NCI-H128 (cell line): ENCODE data around the gene EME1.

Source experiments
- DNase-seq: peaks from one replicate; lab custom pipeline; 2025; ENCODE audit not compliant: unreplicated experiment; lab: John Stamatoyannopoulos, UW

The EME1 gene

DNA sequence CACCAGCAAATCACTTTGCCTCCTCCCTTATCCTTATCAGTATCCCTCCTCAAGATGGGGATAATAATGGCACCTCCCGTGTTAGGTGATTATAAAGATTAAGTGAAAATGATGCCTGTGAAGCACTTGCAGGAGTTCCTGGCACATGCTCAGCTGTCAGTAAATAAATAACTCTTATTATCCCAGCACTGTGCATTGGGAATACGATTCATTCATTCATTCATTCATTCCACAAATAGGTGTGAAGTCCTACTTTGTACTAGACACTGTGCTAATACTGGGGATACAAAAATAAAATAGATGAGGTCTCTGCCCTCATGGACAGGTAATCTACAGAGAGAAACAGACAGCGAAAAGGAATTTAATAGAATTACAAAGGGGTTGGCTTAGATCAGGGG lies 25.1 kb upstream of the EME1 start:
- no peak for DNase-seq

DNA sequence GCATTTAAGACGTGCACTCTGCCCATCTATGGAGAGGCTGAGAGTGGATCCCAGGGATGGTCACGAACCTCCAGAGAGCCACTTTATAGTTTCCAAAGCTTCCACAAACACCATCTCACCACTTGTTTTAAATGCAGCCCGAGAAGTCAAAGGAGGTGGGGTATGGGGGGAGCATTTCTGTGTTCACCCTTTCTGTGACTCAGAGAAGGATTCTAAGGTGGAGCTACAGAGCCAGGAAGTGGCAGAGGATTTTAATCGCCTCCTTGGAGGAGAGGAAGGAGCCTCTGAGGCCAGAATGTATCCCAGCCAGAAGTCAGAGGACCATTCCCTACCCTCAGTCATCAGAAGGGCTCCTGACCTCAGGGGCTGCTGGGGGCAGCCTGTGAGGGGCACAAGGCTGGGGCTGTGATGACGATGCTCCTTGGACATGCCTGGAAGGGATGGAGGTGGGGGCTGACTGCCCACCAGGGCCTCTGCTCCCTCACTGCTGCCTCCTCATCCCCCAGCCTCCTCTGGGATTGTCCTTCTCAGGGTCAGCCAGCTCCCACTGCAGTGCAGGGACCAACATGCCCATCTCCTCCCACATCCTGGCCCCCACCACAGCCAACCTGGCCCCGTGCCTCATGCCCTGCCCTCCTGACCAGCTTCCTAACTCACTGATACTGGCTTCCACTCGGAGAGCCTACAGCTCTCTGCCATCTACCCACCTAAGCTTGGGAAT lies 24.3 kb upstream of the EME1 start:
- no peak for DNase-seq

DNA sequence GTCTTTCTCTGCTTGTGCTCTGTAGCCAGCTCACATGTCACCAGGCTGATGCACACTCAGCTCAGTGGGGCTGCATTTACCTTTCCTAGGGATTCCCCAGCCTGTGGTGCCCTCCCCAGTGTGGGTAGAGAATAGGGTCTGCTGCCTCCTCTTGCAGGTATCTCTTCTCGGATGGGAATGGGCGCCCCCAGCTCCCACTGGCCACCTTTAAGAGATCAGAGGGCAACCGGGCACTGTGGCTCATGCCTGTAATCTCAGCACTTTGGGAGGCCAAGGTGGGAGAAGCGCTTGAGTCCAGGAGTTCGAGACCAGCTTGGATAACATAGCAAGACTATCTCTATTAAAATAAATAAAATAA lies 23.8 kb upstream of the EME1 start:
- DNase-seq: no peak

DNA sequence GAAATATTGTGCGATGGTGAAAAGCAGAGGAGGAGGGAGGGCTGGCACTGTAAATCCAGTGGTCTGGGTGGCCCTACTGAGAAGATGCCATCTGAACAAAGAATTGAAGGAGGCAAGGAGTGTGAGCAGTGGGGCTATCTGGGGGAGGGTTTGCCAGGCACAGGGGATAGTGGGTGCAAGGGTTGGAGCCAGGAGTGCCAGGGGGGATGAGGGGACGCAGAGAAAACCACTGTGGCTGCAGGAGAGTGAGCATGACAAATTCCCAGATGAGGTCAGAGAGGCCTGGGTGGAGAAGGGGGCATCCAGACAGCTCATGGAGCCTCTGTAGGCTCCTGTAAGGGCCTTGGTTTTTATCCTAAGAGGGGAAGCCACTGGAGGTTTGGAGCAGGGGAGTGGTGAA lies 22.3 kb upstream of the EME1 start:
- no peak for DNase-seq

DNA sequence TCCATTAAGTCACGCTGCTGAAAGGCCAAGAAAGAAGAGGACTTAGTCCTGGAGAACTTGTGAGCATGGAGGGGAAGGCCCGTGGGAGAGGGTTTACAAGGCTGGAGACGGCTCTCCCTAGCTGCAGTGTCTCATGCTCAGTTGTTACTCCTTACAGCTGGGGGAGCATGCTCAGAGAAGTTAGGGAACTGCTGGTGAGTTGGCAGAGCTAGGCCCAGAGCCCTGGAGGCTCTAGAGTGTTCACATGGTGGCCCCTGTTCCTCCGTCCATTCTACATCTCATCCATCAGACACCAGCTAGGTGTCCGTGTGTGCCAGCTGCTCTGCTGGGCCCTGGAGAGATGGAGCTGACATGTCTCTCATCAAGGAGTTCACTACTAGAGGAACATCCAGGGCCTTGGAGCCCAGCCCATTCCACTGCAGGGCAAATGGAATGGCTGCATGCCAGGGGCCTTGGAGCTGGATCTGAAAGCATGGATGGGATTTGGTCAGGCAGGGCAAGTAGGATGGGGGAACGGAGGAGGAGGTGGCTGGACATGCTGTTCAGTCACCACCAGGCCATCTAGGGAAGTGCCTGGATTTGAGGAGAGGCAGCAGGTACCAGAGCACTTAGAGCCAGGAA lies 20.8 kb upstream of the EME1 start:
- DNase-seq: no peak

DNA sequence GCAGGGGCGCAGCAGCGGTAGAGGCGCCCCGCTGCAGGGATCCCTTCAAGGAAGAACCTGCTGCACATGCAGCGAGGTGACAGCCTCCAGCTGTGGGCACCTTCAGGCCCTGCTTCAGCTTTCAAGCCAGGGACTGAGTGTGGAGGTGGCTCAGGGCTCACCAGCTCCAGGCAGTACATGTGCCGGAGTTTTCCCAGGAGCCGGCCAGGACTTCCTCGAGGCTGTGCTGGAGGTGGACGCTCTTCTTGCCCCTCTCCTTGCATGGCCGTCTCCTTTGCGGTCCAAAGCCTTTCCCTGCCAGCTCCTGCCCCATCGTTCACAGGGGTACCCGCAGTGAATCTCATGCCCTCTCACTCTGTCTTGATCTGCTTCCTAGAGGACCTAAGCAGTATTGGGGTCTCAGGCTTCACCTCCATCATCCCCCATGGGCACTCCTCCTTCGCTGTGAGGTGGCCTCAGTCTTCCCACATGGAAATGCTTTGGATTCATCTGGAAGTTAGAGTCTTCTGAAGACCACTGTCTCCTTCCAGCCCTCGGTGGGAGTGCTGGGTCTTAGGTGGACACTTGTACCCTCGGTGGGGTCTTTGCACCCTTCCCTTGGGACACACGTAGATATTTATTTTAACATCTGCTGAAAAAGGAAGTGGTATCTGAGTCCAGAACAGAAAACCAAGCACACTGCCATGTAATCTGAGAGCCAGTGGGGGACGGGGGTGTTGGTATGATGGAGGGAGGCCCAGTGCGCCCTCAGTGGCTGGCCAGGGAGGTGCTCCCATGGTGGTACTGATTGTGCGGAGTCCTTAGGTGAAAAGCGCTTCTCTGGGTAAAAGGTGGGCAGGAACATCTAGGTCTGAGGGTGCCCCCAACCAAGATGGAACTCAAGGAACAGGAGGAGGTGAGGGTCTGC lies 20.1 kb upstream of the EME1 start:
- DNase-seq: no peak

DNA sequence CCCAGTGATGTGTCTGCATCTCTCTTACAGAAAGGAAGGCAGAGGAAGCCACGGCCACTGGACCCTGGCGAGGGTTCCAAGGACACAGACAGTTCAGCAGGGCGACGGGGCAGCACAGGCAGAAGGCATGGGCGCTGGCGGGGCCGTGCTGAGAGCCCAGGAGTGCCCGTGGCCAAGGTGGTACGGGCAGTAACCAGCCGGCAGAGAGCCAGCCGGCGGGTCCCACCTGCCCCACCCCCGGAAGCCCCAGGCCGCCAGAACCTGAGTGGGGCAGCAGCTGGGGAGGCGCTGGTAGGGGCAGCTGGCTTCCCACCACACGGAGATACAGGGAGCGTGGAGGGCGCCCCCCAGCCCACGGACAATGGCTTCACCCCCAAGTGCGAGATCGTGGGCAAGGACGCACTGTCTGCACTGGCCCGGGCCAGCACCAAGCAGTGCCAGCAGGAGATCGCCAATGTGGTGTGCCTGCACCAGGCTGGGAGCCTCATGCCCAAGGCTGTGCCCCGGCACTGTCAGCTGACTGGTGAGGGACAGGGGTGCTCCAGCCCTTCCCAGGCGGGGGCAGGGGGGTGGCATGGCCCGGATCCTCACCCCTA lies 19.3 kb upstream of the EME1 start:
- no peak for DNase-seq

DNA sequence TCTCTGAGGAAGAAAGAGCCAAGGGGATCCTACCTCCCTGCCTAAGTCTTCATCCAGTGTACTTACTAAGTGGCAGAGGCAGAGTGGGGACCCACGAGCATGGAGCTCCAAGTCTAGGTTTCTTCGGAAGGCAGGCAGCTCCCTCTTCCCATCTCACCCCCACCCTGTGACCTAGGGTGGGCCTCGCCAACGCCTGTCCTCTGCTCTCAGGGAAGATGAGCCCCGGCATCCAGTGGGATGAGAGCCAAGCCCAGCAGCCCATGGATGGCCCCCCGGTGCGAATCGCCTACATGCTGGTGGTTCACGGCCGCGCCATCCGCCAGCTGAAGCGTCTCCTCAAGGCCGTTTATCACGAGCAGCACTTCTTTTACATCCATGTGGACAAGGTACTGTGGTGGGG lies 18.8 kb upstream of the EME1 start:
- no peak for DNase-seq

DNA sequence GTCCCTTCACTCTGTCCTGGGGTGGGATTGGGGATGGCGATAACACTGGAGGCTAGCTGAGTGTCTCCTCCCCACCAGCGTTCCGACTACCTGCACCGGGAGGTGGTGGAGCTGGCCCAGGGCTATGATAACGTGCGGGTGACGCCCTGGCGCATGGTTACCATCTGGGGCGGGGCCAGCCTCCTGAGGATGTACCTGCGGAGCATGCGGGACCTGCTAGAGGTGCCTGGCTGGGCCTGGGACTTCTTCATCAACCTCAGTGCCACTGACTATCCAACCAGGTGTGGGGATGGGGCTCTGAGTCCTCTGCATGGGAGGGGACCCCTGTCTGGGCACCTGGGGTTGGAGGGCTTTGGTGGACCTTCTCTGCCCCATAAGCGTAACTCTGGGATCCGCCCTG lies 18.3 kb upstream of the EME1 start:
- no peak for DNase-seq

DNA sequence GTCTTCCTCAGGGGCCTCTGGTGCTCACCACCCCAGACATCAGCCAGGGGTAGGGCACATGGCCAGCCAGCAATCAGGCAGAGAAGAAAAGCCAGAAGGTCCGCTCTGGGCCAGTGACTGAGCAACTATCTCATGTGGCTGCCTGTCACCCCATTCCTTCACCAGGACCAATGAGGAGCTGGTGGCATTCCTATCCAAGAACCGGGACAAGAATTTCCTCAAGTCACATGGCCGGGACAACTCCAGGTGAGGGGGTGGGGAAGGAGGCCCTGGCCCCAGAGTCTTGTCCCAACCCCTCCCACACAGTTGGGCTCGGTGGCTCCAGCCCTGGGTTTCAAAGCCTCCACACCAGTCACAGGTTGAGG lies 17.7 kb upstream of the EME1 start:
- no peak for DNase-seq

DNA sequence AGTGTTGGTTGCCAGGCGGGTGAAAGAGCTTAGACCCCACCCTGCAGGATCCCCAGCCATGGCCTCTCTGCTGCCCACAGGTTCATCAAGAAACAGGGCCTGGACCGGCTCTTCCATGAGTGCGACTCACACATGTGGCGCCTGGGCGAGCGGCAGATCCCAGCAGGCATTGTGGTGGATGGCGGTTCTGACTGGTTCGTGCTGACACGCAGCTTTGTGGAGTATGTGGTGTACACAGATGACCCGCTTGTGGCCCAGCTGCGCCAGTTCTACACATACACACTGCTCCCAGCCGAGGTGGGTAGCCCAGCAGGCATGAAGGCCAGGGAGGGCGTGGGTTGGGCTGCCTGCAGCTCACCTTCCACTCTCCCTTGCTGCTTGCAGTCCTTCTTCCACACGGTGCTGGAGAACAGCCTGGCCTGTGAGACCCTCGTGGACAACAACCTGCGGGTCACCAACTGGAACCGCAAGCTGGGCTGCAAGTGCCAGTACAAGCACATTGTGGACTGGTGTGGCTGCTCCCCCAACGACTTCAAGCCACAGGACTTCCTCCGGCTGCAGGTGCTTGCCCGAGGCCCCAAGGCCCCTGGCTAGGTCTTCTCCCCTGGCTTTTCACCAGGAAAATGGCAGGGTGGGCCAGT lies 17.2 kb upstream of the EME1 start:
- no peak for DNase-seq

DNA sequence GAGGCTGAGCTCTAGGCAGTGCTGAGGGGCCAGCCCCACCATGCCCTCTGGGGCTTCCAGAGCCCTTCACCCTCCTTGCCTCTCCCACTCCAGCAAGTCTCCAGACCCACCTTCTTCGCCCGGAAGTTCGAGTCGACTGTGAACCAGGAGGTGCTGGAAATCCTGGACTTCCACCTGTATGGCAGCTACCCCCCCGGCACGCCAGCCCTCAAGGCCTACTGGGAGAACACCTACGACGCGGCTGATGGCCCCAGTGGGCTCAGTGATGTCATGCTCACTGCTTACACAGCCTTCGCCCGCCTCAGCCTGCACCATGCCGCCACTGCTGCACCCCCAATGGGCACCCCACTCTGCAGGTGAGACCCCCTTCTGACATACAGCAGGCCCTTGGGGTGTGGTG lies 16.6 kb upstream of the EME1 start:
- DNase-seq: no peak

DNA sequence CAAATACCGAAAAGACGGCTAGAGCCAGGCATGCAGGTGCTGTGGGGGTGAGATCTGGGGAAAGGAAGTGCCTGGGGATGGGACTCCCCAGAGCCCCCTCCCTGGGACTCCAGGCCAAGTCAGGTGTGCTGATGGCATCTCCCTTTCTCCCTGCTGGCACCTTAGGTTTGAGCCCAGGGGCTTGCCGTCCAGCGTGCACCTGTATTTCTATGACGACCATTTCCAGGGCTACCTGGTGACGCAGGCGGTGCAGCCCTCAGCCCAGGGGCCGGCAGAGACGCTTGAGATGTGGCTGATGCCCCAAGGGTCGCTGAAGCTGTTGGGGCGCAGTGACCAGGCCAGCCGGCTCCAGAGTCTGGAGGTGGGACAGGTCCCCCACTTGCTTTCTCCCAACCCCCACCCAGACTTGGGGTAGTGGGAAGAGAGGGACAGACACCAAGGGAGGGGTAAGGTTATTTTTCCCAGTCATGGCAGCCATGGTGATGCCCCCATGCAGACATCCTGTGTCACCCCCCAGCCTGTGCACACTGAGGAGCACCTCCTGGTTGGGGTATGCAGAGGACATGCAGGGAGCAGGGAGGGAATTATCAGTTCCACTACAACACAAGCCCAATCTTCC lies 16.0 kb upstream of the EME1 start:
- no peak for DNase-seq

DNA sequence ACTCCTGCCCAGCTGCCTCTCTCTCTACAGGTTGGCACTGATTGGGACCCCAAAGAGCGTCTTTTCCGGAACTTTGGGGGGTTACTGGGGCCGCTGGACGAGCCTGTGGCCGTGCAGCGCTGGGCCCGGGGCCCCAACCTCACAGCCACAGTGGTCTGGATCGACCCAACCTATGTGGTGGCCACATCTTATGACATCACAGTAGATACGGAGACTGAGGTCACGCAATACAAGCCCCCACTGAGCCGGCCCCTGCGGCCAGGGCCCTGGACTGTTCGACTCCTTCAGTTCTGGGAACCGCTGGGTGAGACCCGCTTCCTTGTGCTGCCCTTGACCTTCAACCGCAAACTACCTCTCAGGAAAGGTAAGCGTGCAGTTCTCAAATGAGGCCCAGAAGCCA lies 14.9 kb upstream of the EME1 start:
- DNase-seq: no peak

DNA sequence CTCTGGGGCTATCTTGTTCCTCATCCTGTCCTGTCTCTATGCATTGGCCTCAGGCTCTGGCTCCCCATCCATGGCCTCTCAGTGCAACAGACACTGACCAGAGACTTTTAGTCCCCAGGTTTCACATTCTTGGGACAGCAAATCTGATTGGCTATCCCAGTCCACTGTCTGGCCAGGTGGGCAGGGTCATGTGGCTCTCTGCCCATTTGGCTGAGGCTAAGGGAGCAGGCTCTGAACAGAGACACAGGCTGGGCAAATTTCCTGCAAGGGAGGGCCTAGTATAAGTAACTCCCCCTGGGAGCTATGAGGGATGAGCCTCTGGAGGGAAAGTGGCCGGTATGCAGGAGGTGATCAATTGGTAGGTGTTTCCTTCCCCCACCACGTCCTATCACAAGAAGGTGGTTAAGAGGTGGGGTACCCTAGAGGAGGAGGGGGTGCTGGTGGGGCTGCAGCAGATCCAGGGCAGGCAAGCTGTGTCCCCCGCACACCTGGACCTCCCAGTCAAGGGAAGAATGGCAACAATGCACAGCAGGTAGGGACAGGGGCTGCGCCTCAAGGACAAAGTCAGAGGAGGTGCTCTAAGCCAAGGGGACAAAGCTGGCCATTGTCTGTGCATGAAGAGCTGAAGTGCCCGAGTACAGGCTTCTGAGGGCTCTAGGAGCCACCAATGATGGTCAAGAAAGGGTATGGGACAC lies 13.9 kb upstream of the EME1 start:
- DNase-seq: no peak

DNA sequence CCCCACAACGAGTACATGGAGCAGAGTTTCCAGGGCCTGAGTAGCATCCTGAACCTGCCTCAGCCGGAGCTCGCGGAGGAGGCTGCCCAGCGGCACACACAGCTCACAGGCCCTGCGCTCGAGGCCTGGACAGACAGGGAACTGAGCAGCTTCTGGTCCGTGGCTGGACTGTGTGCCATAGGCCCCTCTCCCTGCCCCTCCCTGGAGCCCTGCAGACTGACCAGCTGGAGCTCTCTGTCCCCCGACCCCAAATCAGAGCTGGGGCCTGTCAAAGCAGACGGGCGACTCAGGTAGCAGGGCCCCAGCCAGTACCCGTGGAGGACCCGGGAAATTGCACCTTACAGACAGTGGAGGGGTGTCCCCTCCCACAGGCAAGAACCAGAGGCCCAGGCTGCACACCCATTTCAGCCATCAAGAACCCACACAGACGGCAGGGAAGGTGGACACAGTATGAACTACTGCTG lies 13.0 kb upstream of the EME1 start:
- no peak for DNase-seq

DNA sequence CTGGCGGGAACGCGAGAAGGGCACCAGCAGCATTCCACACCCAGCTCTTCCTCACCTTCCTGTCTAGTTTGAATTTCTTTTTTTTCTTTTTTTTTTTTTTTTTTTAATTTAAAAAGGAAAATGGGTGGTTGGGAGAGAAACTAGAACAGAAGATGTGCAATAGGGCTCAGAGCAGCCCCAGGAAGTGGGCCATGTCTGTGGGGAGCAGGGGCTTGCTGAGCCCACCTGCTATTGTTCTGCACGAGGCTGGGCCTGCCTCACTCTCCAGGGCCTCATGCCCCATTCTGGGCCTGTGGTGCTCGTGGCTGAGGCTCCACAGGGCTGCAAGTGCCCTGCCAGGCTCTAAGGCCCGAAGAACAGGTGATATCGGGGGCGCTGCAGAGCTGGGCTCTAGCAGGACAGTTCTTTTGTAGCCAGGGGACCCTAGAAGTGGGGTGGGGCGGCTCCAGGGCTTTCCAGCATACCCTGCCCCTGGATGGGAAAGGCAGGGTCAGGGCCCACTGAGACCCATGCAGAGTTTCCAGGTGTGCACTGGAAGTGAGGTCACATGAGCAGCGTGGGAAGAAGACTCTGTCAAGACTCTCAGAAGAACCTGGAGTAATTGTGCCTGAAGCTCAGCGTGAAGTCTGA lies 12.4 kb upstream of the EME1 start:
- DNase-seq: no peak

DNA sequence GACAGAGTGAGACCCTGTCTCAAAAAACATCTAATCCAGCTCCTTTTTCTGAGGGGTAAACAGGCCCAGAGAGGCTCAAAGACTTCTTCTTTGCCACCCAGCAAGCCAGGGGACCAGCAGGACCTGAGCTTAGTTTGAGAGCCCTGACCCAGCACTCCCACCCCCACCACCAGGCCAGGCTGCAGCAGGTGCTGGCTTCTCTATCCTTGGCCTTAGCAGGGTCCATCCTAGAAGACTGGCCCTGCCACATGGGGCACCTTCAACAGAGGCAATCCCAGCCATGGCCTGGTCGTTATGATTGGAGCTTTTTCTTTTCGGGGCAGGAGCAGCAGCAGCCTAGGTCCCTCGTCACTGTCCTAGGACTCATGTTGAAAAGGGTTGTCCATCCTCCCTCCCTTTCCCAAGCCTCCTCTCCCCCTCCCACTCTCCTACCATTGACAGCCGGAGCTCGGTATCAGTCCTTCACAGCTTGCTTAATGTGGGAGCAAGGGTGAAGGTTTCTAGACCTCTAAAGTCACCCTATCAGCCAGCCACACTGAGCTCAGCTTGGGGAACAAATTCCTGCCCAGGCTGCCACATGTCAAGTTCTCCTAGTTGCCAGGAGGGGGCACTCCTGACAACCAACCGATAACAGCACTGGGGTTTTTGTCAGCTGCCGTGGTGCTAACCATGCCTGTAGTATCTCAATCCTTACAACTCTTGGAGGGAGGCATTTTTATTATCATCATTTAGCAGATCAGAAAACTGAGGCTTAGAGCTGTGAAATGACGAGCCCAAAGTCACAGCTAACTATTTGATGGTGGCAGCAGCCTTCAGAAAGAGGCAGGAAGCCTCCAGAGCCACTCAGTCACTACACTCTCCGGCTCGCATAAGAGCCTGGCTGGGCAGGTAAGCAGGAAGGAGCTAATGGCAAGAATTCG lies 11.2 kb upstream of the EME1 start:
- no peak for DNase-seq

DNA sequence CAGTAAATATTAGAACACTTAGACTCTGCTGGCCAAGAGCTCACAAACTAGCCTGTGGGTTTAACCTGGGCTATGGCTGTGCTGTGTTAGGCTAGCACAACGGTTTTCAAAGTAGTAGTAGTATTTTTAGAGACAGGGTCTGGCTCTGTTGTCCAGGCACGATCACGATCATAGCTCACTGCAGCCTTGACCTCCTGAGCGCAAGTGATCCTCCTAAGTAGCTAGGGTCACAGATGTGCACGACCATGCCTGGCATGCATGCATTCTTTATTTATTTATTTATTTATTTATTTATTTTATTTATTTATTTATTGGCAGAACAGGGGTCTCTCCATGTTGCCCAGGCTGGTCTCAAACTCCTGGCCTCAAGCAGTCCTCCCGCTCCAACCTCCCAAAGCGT lies 10.4 kb upstream of the EME1 start:
- DNase-seq: no peak
